ENCODE measurements around the gene CRNN.

The CRNN gene

DNA sequence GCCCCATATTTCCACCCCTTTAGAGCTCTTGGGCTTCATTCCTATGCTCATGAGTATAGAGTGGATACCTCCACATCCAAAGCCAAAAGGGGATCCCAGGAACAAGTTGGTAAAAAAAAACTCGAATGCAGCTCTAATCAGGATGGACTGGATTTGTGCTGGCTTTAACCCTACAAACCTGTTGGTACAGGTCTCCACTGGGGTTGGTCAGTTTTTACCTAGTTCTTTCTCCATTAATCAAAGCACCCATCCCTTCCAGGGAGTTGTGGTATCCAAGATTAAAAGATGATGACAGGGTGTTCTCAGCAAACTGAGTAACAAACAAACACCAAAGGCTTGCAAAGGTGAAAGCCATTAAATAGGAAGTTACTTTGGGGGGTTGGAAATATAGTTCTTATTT is 5.9 kb upstream of the CRNN start:
- DNase-seq (ENCODE audit: low read depth): no peak

DNA sequence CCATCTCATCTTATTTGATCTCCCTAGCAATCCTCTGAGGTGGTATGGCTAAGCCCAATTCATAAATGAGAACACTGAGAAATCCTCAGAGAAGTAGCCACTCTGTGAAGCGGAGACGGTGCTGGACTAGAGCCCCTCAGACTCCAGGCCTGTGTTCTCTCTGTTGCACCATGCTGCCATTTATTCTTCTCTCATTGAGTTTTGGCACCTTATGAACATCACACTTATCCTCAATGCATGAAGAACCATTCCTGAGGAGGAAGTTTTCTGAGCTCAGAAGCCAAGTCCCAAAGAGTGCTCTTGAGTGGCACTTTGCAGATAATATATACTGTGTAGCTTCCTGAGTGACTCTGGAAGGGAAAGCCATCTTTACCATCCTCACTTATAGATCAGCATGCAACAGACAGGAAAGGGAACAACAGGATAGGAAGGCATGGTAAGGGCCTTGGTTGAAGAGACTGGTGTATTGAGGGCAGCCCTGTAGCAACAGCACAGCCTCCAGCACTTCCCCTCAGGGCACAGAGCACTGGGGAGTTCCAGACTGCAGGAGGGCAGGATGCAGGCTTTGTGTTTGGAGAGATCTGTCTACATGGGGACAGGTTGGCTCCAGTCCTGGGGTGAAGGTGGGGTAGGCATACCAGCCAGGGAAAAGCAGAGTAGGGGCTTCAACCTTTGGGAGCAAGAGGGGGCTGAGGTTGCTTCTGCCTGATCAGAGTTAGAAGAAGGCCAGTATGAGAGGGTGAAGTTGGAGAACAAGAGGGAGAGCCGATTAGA is 1.6 kb upstream of the CRNN start:
- DNase-seq (ENCODE audit: low read depth): no peak

DNA sequence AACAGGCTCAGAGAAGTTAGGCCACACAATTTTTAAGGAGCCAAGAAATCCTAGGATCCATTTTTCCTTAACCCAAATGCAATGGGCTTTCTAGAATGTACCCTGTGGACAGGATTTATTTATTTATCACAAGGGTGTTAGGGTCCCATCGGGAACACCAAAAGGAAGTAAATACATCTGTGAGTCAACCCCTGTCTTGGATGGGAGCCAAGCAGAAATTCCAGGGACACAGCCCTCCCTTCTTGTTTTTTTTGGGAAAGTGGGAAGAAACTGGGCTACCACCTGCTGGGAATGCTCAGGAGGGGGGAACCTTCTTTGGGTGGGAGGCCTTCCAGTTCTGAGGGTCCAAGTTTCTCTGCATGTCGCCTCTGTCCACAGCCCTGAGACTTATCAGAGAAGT is 1.3 kb downstream of the CRNN start:
- no peak for DNase-seq (ENCODE audit: low read depth)

DNA sequence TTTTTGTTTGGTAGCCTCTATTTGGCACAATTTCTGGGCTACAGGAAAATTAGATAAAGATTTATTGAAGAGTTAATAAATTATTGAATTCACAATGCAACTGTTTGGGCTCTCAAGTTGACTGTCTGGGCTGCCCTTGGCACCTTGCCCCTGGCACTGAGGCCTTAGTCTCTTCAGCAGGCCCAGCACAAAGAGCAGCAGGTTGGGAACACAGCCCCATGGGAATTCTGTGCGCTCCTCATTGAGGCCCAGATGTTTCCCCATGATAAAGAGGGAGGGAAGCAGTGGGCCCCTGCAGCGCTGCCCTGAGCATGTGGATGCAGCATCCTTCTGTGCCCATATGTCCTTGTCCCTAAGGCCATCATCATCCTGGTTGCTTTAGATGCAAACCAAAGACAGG is 2.9 kb downstream of the CRNN start:
- no peak for DNase-seq (ENCODE audit: low read depth)

DNA sequence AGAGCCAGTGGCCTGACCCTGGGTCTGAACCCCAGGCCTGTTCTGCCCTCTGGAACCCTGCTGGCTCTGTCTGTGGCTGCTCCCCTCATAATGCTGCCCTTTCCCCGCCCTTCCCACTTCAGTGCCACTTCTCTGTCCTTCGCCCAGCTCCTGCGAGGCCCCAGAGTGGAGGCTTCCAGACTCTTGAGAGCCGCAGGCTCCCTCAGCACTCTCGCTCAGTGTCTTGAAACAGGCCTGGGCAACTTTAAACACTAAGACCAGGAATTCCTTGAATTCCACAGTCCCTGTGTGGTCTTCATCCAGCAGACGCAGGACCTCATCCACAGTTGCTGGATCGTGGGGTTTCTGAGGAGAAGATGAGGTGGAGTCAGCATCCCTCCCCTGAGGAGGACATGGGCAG is 3.5 kb downstream of the CRNN start:
- DNase-seq (ENCODE audit: low read depth): no peak

DNA sequence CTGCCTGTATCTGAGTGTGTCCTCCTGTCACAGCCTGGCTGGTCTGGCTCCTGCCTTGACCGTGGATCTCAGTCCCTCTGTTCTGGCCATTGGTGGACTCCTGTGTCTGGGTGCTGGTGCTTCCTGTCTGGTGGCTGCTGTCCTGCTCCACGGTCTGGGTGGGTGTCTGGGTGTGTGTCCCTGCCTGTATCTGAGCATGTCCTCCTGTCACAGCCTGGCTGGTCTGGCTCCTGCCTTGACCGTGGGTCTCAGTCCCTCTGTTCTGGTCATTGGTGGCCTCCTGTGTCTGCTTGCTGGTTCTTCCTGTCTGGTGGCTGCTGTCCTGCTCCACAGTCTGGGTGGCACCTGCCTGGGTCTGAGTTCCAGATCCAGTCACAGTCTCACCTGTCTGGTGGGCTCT is 4.0 kb downstream of the CRNN start:
- no peak for DNase-seq (ENCODE audit: low read depth)

DNA sequence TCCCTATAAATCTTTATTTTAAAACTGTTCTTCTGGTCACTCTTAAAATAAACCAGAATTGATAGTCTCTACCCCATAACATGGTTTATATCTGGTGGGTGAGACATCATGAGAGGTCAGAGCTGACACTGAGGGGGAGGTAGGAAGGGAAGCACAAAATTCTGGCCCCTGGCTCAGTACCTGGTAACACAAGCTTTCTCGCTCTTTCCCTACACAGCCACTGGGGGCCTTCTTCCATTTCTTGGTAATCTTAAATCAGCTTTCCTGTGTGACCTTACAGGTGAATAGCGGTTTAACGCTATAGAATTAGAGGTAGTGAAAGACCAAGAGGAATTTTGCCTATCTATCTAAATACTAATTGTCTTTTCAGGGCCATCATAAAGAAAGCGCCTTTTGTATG is 5.4 kb downstream of the CRNN start:
- no peak for DNase-seq (ENCODE audit: low read depth)

DNA sequence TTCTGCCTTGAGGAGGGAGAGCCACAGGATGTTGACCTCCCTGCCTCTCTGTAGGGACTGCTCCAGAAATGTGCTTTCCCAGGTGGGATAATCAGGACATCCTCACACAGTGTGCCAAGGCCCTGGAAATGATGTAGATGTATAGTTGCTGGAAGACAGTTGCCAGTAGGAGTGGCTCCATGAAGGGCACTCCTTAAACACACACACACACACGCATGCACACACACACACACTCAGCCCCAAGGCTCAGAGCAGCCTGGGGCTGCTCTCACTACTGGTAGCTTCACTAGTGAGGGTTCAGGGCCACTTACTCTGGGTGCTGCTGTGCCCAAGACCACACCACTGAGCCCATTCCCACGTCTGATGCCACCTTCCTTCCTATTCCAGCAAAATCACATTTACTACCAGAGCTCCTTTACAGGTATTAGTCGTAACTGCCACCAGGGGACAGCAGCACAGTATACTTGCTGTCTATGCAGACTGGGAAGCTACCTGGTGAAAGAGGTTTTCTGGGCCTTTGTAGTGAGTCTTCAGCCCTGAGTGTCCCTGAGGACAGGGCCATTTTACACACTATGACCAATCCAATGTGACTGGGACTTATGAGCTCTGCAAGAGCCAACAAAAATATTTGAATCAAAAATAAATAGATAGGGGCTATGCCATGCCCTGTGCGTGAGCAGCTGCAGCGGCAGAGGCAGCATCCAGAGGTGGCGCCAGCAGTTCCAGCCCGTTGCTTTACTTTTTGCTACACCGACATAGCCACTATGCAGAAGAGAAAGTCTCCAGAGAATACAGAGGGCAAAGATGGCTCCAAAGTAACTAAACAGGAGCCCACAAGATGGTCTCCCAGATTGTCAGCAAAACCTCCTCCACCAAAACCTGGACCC is 15.0 kb downstream of the CRNN start:
- no peak for DNase-seq (ENCODE audit: low read depth)

DNA sequence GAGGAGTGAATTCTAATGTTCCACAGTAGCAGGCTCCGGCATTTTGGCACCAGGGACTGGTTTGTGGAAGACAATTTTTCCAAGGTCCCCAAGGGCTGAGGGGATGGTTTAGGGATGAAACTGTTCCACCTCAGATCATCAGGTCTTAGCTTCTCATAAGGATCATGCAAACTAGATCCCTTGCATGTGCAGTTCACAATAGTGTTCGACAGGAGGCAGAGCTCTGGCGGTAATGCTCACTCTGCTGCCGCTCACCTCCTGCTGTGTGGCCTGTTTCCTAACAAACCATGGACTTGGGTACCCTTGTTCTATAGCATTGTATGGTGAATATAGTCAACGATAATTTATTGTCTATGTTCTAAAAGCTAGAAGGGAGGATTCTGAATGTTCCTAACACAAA is 16.6 kb downstream of the CRNN start:
- DNase-seq (ENCODE audit: low read depth): no peak

DNA sequence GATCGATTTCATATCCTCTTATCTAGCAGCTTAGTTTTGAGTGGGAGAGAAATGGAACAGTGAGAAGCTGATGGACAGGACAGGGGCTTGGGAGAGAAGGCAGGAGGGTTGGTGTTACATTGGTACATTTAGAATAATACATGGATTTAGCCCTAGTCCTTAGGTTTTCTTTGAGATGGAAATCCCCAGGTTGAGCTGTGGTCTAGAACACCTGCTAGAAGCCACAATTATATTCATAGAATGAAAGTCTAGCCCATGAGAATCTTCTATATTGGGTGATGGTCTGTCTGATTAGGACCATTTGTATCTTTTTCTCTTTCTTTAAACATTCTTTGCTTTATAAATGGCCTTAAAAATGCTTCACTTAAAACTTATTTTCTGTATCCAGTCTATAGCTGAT is 19.9 kb downstream of the CRNN start:
- DNase-seq (ENCODE audit: low read depth): no peak

DNA sequence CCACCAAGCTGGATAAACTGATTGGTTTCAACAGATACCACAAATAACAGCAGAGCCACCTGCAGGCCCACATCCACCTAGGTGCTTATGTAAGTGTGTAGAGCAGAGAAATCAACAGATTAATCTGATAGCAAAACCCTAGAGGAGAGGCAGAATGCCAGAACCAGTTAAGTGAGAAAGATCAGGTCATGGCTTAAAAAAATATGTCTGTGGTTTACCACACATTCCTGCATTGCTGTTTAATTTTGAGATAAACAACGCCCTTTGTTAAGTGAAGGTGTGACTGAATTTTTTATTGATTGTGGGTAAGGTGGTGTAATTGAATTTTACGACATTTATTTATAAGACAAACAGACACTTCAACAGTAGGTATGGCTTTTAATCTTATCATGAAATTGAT is 21.2 kb downstream of the CRNN start:
- no peak for DNase-seq (ENCODE audit: low read depth)

DNA sequence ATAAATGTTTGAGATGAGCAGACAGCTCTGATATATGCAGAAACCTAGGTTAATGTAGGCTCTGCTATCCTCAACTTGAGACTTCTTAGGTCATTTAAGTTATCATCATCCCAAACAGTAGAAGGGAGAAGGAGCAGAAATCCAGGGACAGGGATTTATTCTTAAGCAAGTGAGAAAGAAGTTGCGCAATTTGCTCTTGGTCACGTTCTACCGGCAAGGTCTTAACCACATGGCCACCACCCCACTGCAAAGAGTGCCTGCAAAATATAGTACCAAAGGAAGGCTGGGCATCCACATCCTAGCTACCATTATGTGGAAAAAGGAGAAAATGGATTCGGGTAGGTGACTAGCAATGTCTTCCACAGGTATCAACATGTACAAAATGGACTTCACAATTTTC is 25.2 kb downstream of the CRNN start:
- no peak for DNase-seq (ENCODE audit: low read depth)

DNA sequence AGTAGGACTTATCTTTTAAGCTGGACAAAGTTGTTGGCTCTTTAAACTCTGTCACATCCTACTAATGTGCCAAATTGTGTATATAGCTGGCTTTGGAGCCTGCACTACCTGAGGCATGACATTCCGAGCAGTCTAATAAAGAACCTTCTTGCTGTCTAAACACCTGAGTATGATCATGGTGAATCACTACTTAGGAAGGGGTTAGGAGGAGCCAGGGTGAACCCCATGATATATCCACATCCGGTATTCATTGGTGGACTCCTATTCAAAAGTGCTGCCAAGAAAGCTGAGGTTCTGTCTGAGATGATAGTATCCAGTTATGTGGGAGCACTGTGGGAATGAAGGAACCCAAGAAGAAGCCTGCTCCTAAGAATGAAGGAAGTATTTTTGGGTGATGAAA is 27.1 kb downstream of the CRNN start:
- no peak for DNase-seq (ENCODE audit: low read depth)

DNA sequence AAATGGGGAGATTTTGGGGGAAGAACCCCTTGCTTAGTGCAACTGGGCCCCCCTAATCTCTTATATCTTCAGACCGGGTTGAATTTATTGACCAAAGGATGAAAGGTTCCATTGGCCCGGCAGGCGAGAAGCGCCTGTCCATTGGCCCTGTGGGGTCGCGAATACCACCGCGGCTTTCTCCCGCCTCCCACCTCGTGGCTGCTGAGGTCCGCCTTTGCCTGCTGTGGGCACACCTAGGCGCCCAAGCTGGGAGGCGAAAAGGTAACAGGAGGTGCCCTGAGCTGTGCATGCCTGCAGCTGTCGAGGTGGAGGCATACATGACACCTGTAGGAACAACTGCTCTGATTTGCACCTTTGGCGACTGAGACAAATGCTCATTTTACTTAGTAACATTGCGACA is 33.1 kb downstream of the CRNN start:
- DNase-seq (ENCODE audit: low read depth): no peak

DNA sequence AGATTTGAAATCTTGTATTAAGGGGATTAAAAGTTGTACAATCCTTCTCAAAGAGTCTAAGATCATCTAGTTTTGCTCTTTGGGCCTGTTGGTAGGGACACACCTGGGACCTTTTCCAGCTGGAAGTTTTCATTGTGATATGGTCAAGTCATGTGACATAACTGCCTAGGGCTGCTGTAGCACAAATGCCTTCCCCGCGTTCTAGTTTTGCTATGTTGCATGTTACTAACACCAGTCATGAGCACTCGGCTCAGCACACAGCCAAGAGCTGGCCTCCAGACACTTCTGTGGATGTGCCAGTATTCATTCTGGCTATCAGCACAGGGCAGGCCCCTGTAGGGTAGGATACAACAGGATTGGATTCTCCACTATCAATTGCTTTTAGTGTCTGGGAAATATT is 39.6 kb downstream of the CRNN start:
- no peak for DNase-seq (ENCODE audit: low read depth)

DNA sequence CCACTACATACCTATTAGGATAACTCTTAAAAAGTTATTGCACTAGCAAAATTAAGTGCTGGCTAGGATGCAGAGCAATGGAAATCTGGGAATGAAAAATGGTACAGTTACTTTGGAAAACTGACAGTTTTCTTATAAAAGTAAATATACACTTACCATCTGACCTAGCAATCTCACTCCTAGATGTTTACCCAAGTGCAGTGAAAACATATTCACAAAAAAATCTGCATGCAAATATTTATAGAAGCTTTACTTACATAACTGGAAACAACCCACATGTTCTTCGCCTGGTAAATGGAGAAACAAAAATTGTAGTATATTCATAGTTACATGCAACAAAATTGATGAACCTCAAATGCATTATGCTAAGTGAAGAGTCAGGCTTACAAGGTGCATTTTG is 41.4 kb downstream of the CRNN start:
- no peak for DNase-seq (ENCODE audit: low read depth)

DNA sequence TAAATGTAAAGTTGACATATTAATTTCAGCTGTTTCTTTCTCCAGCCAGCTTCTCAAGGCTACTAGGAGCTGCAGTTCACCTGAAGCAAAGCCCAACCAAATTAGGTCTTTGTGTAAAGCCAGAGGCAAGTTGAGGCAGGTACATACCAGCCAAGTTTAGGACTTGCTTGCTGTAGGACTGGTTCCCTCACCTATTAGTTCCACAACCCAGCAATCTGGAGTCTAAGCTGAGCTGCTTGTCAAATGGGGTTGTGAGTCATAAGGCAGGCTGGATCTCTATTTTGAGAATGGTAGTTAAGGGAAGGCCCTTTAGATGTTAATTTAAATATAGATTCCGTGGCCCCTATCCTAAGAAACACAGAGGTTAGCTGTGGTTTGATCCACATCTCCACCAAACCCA is 46.6 kb downstream of the CRNN start:
- no peak for DNase-seq (ENCODE audit: low read depth)

DNA sequence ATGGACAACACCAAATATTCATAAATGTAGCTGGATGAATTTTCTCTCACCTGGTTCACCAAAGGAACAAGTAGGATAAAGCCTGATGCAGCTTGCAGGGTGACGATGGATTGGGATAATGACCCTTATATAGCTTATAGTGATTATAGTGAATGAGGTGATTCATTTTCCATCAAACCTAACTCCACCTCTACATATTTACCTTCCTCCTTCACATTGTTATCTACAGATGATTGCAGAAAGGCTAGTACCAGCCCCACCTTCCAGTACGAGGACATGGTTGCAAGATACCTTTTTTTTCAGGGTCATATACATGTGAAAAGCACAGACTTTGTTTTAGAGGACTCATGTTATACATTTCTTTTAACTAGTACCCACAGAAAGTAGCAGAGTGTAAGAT is 54.2 kb downstream of the CRNN start, which contains the start of gene FLG2:
FLG2 (minus strand) TSS at position 101 of the 400 bp plus-strand sequence. CDS start 1,122 bp downstream, outside the sequence.
- DNase-seq (ENCODE audit: low read depth): no peak

All from non-pigmented ciliary epithelial cell (primary cell).